Left lung (tissue), 10 donors: ENCODE data around the gene CUX1. TPM values are rescaled to one million over a fixed set of nuclear protein-coding genes. Genes with fewer than 3 reads are reported as not detected.

ENCODE experiments used
- ATAC-seq: fragments of 200-7000 bp; cut with Tn5 transposase; one replicate; pipeline ENCODE4 v1.9.1; 2020; ENCODE audit warnings: moderate library complexity
- DNase-seq, 4 donors: peaks; one replicate each; pipeline ENCODE4 v3.0.0-alpha.2; 2013 to 2020
- H3K27ac ChIP-seq, 2 donors: fragments of 200-600 bp; sonication (generic) in 1 of 2; one replicate each; pipeline versions ENCODE4 v1.5.0 to v1.8.0; 2020 to 2021
- H3K27me3 ChIP-seq, 2 donors: fragments of 200-600 bp; sonication (generic) in 1 of 2; one replicate each; pipeline versions ENCODE4 v1.5.0 to v1.8.0; 2020 to 2021
- H3K36me3 ChIP-seq, 2 donors: fragments of 200-600 bp; sonication (generic) in 1 of 2; one replicate each; pipeline versions ENCODE4 v1.5.0 to v1.8.0; 2020 to 2021
- H3K4me1 ChIP-seq, 2 donors: fragments of 200-600 bp; one replicate each; pipeline ENCODE4 v1.8.0; 2021
- H3K4me3 ChIP-seq, 2 donors: fragments of 200-600 bp; sonication (generic) in 1 of 2; one replicate each; pipeline versions ENCODE4 v1.5.0 to v1.8.0; 2020 to 2021; ENCODE audit warnings: mild to moderate bottlenecking in 1 of 2
- H3K9me3 ChIP-seq, 2 donors: fragments of 200-600 bp; sonication (generic) in 1 of 2; one replicate each; pipeline versions ENCODE4 v1.5.0 to v1.8.0; 2020 to 2021
- intact Hi-C, 2 donors: fragments of 100-400 bp; cut with DNase I; formaldehyde crosslinking; loops; one replicate each; pipeline versions ENCODE4 v1.11.2 to v1.14.2; 2022
- polyA plus RNA-seq, 6 donors: library from polyadenylated mRNA; unstranded; fragments of 120-200 nt; gene quantifications; one replicate each; pipeline ENCODE4 v1.2.1, GENCODE V29; 2013; ENCODE audit not compliant: insufficient read length in 6 of 6
- total RNA-seq, 2 donors: library from RNA; stranded (reverse); fragmentation: NEBNext Ultra II Directional; extraction: Animal tissue kit (Norgen Biotek cat#: 25700); gene quantifications; one replicate each; pipeline ENCODE4 v1.2.1, GENCODE V29; 2021
- TF ChIP-seq, protein P1 (sequence below), 2 donors: fragments of 200-600 bp; sonication (generic) in 1 of 2; IDR thresholded peaks; one replicate each; pipeline versions ENCODE4 v1.5.0 to v1.8.0; 2021; ENCODE audit warnings: antibody characterized with exemption in 2 of 2
- donor health status: DM: no; HTN: yes; CAD: no.
- donor health status: DM: no; HTN: no; CAD: no.

CUX1 gene
- total and polyA plus RNA-seq, 8 donors: 86.4 to 157 (median 96.4) TPM

DNA sequence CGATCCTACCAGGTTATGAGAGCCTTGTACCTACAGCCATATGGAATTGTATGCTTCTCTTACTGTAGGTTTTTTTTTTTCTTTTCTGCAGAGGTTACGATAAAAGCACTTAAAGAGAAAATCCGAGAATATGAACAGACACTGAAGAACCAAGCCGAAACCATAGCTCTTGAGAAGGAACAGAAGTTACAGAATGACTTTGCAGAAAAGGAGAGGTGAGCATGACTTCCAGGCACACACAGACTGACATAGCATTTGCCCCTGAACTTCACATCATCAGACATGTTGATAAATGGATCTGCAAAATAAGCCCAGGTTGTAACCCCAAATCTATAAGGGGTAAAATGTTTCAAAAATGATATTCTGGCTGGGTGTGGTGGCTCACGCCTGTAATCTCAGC lies 286.8 kb downstream of the CUX1 start:
- intact Hi-C loops: no loop called here
- DNase-seq (no peak), ATAC-seq (no peak)
- TF ChIP-seq, protein P1, sequence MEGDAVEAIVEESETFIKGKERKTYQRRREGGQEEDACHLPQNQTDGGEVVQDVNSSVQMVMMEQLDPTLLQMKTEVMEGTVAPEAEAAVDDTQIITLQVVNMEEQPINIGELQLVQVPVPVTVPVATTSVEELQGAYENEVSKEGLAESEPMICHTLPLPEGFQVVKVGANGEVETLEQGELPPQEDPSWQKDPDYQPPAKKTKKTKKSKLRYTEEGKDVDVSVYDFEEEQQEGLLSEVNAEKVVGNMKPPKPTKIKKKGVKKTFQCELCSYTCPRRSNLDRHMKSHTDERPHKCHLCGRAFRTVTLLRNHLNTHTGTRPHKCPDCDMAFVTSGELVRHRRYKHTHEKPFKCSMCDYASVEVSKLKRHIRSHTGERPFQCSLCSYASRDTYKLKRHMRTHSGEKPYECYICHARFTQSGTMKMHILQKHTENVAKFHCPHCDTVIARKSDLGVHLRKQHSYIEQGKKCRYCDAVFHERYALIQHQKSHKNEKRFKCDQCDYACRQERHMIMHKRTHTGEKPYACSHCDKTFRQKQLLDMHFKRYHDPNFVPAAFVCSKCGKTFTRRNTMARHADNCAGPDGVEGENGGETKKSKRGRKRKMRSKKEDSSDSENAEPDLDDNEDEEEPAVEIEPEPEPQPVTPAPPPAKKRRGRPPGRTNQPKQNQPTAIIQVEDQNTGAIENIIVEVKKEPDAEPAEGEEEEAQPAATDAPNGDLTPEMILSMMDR (IDR thresholded peaks at IDR 0.05): no peak
- H3K9me3 ChIP-seq: no peaks in the 10 kb centered on the region
- H3K36me3 ChIP-seq: peaks cover 0 to 88% of the 10 kb centered on the region in 2 donors
- H3K27me3 ChIP-seq: no peaks in the 10 kb centered on the region
- H3K4me3 ChIP-seq: no peak overlapping the region
- no peaks in the 10 kb centered on the region for H3K4me1 ChIP-seq
- no peak overlapping the region for H3K27ac ChIP-seq

DNA sequence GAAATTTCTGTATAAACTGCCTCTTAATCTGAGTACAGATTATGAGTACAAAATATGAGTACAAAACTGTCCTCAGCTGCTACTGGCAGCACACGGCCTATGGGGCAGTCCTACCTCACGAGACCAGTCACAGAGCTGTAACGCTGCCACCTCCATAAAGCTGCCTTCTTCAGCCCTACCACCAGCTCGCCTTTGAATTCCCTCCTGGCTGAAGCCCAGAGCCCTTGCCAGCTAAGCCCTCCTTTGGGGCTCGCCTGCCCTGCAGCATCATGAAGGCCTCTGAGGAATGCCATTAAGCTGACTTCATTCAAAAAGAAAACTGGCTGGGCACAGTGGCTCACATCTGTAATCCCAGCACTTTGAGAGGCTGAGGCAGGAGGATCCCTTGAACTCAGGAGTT lies 289.2 kb downstream of the CUX1 start:
- H3K36me3 ChIP-seq: peaks cover 0 to 79% of the 10 kb centered on the region in 2 donors

DNA sequence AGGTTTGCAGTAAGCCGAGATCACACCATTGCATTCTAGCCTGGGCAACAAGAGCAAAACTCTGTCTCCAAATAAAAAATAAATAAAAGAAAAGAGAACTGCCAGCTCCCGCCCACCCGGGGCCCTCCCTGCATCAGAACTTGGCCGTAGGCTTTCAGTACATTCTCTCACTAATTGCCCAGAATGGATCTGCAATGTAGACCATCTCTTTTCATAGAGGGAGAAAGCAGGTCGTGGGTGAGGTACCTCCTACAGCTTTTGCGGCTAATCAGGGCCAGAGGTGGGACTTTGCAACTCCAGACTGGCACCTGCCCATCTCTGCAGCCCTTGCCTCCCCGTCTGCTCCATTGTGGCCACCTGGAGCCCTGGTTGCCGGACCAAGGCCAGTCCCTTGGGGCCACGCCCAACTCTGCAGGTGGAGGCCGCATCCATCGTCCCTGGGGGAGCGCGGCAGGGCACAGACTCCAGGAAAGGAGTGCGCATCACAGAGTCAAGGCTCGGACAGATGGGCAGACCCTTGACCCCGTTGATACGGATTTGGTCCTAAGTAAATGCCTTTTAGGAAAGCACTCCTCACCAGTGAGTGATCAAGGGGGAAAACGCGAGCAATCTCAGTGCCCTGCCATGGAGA lies 290.2 kb downstream of the CUX1 start:
- intact Hi-C loops: no loop called here
- TF ChIP-seq, protein P1 (IDR thresholded peaks at IDR 0.05): no peak
- no peaks in the 10 kb centered on the region for H3K9me3 ChIP-seq

More for the DNA sequence above, 289.2 kb downstream of the CUX1 start:
- no peaks in the 10 kb centered on the region for H3K9me3 ChIP-seq
- H3K4me1 ChIP-seq: no peaks in the 10 kb centered on the region
- no peak overlapping the region for H3K4me3 ChIP-seq
- ATAC-seq: no peak
- H3K27me3 ChIP-seq: no peaks in the 10 kb centered on the region
- H3K27ac ChIP-seq: no peak overlapping the region
- TF ChIP-seq, protein P1 (IDR thresholded peaks at IDR 0.05): no peak
- intact Hi-C loops: no loop called here
- no peak for DNase-seq

DNA sequence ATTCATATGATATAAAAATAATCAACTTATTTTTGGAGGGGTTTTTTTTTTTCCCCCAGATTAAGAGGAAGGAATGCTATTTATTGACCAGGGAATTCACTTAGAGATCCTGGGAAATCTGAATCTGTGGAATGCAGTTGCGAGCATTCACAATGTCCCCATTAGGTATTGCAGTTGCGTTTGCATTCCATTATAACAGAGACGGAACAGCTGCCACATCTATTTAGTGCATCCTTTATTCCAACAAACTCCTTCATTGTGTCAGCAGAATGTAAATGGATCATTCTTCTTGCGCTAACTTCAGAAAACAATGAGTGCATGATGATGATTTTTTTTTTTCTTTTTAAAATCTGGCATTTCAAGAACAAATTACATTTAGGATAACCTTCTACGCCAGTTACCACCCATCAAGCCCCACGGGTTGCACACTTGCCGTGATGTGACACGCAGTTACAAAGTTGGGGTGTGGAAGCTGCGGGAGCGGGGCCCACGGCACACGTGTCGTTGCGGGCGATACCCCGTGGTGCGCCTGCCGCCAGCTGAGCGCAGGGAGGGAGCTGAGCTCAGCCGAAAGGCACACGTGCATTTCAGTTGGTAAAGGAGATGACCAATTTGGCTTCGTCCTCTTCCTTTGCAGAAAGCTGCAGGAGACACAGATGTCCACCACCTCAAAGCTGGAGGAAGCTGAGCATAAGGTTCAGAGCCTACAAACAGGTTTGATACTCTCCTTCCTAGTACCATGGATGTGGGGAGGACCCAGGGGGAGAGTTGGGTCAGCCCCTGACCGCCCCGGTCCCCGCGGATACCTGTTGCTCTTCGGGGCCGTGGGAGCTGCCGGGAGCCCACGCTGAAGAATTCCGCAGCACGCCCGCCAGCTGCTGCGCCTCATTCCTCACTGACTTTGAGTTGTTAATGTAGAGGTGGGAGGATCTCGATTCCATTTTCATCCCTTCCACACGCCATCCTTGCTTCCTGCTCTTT lies 293.9 kb downstream of the CUX1 start:
- ATAC-seq: no peak
- intact Hi-C loops: no loop called here
- no peaks in the 10 kb centered on the region for H3K27me3 ChIP-seq
- TF ChIP-seq, protein P1 (IDR thresholded peaks at IDR 0.05): no peak
- H3K4me3 ChIP-seq: no peak overlapping the region
- H3K27ac ChIP-seq: no peak overlapping the region
- no peaks in the 10 kb centered on the region for H3K9me3 ChIP-seq
- H3K36me3 ChIP-seq: peaks cover 0 to 81% of the 10 kb centered on the region in 2 donors
- H3K4me1 ChIP-seq: no peaks in the 10 kb centered on the region
- DNase-seq: no peak

More for the DNA sequence above, 290.2 kb downstream of the CUX1 start:
- peaks cover 0 to 79% of the 10 kb centered on the region in 2 donors for H3K36me3 ChIP-seq
- no peak for ATAC-seq
- H3K4me1 ChIP-seq: no peaks in the 10 kb centered on the region
- no peak for DNase-seq
- no peaks in the 10 kb centered on the region for H3K27me3 ChIP-seq
- no peak overlapping the region for H3K27ac ChIP-seq
- no peak overlapping the region for H3K4me3 ChIP-seq

DNA sequence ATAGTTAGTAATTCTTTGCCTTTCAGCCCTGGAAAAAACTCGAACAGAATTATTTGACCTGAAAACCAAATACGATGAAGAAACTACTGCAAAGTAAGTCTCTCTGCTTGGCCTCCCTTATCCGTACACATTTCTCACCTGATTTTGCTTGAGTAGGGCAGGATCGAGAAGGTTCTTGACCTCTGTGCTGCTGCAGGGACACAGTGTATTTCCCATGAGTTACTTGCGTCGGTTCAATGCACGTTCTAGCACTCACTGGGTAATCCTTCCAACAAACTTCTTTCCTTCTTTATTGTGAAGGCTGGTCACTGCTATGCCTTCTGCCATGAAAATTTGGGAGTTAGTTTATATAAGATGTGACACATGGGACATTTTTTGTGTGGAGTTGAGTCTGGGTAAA lies 297.8 kb downstream of the CUX1 start:
- Histone ChIP-seq H3K4me1 (no peaks in the 10 kb centered on the region), H3K27me3 (no peaks in the 10 kb centered on the region), H3K27ac (no peak overlapping the region), H3K36me3 (peaks cover 0 to 74% of the 10 kb centered on the region in 2 donors), H3K9me3 (no peaks in the 10 kb centered on the region), H3K4me3 (no peak overlapping the region)
- TF ChIP-seq, protein P1 (IDR thresholded peaks at IDR 0.05): no peak
- intact Hi-C loops: no loop called here
- ATAC-seq (no peak), DNase-seq (no peak)
